ENCODE measurements around the gene CAPZA2.
"Not testable (repeated sequence)": the region's sequence is repeated elsewhere in the genome, so short reads cannot be mapped to it uniquely, and the experiment has no call there.

Gene CAPZA2

DNA sequence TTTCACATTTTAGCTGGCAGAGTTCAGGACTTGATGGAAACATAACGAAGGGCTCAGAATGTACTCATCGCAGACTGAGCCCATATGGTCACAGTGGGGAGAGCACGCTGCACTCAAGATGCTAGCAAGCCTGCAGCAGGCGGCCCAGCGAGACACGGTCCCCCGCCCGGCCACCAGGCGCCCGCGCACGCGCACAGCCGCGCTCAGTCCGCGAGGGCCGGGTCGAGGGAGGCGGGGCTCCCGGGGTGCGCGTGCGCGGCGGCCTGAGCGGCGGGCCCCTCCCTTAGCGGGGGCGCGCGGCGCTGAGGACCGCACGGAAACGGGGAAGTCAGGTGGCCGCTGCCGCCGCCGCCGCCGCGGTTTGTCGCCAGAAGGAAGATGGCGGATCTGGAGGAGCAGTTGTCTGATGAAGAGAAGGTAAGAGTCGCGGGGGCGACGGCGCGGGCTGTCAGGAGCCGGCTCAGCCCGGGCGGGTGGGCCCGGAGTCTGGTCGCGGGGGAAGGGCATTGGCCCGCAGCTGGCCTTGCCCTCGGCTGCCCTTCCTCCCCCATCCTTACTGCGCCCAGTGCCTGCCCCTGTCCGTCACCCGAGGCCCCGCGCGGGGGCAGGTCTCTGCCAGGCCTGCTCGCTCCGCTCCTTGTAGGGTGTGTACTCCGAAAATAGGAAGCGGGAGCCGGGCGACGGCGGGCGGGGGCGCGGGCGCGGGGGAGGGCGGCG, at the start of gene CAPZA2:
CAPZA2 (plus strand) TSS at position 354 of the 717 bp plus-strand sequence; CDS start at position 379, 25 bp downstream.
- peak; percentile 88 for DNase-seq

DNA sequence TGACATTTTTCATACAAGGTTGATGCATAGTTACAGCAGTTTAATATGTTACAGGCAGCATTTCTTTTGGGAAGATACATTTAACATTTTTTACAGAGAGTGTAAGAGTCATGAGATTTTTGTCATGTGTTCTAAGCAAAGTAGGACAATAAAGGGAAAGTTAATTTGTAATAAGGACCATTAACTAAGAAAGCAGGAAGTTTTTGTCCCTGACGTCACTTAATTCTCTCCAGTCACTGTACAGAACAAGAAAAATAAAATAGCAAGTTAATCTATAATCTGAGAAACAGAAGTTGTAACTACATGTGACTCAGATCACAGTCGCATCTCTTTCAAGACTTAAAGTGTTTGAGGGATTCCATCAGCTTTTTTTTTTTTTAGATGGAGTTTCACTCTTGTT, 49.5 kb upstream of the CAPZA2 start:
- DNase-seq = no peak

DNA sequence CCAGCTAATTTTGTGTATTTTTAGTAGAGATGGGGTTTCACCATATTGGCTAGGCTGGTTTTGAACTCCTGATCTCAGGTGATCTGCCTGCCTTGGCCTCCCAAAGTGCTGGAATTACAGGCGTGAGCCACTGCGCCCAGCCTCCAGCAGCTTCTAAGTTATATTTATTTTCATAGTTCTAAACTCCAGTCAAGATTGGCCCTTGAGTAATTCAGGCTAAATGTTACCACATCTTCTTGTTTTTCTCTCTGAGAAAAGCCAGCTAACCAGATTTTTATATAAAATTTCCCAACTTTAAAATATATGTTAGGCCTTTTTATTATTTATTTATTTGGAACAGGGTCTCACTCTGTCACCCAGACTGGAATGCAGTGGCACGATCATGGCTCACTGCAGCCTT, 49.0 kb upstream of the CAPZA2 start:
- DNase-seq = not testable (repeated sequence)

DNA sequence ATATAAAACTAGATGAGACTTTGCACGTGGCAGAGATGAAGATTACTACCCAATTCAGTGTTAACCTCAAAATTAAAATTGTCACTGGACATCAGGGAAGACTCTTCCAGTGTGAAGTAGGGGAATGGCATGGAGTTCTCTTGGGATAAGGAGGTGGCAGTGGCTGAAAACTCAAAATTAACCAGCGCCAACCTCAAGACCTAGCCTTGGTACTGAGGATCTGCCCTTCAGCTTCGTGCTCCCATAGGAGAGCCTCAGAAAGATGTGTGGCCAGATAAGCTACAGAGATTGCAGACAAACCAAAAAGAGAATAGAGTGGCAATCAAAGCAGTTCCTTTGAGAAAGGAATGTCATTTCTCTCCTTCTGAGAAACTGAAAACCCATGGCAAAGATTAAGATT, 47.3 kb upstream of the CAPZA2 start:
- no peak for DNase-seq

DNA sequence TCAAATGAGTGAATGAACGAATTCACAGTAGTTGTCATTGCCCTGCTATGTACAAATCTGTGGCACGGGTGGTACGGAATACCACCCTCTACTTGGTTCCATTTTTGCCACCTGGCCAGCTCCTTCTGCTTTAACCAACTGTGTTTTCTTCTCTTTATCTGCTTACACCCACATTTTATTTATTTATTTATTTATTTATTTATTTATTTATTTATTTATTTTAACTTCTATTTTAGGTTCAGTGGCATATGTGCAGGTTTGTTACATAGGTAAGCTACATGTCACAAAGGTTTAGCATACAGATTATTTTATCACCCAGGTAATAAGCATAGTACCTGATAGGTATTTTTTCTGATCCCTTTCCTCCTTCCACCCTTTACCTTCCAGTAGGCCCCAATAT, 42.2 kb upstream of the CAPZA2 start:
- DNase-seq = no peak

DNA sequence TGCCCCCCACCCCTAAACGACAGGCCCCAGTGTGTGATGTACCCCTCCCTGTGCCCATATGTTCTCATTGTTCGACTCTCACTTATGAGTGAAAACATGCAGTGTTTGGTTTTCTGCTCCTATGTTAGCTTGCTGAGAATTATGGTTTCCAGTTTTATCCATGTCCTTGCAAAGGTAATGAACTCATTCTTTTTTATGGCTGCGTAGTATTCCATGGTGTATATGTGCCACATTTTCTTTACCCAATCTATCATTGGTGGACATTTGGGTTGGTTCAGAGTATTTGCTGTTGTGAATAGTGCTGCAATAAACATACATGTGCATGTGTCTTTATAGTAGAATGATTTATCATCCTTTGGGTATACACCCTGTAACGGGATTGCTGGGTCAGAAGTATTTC, 40.7 kb upstream of the CAPZA2 start:
- not testable (repeated sequence) for DNase-seq

DNA sequence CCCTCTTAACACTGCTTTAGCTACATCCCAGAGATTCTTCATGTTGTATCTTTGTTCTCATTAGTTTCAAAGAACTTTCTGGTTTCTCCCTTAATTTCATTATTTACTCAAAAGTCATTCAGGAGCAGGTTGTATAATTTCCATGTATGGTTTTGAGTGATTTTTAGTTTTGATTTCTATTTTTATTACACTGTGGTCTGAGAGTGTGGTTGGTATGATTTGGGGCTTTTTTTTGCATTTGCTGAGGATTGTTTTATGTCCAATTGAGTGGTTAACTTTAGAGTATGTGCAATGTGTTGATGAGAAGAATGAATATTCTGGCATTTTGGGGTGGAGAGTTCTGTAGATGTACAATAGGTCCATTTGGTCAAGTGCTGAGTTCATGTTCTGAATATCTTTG, 37.9 kb upstream of the CAPZA2 start:
- DNase-seq = no peak

DNA sequence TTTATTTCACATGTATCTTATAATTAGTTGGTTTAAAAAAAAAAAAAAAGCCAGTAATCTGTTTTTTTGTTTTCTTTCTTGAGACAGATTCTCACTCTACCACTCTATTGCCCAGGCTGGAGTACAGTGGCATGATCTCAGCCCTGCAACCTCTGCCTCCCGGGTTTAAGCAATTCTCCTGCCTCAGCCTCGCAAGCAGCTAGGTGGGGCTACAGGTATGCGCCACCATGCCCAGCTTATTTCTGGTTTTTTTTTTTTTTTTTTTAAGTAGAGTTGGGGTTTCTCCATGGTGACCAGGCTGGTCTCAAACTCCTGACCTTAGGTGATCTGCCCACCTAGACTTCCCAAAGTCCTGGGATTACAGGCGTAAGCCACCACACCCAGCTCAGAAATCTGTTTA, 34.1 kb upstream of the CAPZA2 start:
- DNase-seq = no peak

DNA sequence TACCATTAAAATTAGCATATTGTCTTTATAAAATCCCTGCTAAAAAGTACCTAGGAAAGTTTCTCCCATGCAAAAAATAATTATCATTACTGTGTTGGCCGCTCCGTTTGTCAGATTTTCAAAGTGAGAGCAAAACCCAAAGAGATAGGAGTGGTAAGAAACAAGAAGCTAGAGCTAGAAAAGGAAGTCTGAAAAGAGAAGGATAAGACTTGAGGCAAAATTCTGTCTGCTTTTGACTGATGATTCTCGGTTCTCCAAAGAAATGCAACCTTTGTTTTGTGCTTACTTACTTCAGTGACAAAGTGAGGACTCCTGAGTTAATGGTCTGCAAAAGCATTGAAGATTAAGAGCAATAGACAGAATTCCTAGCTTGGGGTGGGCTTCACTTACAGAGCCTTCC, 33.3 kb upstream of the CAPZA2 start:
- DNase-seq = no peak

DNA sequence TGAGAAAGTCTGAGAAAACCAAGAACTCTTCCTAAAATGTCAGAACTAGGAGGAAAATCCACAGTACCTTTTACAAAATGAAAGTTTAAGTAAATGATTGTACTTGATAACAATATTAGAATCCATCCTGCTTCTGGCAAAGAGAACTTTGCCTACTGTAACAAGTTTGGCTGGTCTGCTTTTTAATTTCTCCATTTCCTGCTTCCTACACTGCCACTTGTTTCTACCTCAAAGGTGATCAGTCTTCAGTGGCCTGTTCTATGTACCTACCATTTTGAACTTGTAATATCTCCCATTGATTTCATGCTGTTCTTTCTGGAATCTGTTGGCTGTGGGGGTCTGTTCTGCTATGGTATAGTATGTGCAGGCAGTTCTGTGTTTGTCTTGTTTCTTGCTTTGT, 32.9 kb upstream of the CAPZA2 start:
- DNase-seq = no peak

DNA sequence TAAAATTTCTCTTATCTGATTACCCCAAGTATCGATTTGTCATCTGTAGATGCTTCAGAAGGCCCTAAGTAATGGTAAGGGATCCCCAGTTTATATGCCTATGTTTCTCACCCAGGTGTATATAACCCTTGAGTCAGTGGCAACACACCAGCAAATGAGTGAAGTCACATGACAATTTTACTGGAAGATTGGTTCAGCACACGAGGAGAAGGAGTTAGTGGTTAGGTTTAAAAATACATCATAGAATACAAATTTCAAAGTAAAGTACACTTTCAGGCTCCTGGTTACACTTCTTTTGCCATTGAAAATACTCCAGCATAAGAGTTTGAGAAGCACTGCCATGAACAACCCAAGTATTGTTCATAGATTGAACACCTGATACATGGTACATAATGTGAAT, 29.7 kb upstream of the CAPZA2 start:
- no peak for DNase-seq

DNA sequence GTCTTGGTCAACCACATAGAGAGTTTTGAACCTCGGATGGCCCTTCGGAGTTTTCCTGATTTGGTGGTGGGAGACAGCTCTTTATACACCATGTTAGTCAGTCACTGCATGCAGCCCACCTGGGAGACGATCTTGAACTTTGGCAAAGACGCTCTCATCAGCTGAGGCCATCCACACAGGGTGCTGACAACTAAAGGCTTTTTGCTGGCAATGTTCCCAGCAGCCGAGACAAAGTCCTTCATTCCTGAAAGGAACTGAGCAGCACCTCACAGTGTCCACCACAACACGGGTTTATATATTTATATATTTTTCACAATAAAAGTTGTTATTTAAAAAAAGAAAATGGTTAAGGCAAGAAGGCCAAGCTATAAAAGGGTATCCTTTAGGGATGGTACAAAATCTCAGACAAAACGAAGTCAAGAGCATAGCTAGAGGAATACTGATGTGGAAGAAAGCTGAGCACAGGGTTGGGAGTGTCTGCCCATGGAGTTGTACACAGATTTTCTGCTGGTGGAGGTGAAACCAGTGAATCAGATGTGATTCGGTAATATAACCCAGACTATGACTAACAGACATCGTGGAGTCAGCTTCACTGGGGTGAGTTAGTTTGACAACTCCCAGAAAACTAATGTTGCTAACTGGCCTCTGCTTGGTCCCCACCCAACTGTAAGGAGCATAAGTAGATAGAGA, 27.4 kb upstream of the CAPZA2 start:
- DNase-seq = no peak

DNA sequence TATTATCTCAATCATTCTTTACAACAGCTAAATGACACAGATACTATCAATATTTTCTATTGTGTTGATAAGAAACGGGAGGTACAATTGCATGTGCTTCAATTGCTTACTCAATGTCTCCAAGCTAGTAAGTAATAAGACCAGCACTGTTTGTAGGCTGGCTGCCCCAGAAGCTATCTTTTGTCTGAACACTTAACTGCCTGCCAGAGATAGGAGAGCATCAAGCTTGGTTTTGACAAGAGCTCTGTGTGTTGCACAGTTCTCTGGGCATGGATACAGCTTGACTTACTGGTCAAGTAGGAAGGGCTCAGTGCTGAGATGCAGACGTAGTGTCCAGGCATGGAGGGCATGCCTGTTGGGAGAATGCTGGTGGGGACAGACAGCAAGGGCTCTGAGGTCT, 26.3 kb upstream of the CAPZA2 start:
- no peak for DNase-seq

DNA sequence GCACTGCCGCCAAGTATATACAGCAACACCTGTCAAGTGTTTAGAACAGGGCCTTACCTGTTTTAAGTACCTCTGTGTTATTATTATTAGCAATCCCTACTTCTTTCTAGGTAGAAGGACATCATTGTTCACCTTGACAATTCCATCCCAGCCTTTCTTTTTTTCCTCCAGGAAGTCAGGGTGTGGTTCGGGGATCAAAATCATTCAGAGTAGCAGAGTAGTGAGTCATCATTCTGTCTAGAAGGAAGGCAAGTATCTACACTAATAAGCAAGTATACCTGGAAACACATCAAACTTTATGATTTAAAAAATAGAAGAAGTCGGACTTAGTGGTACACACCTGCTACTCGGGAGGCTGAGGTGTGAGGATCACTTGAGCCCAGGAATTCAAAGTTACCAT, 25.5 kb upstream of the CAPZA2 start:
- no peak for DNase-seq

DNA sequence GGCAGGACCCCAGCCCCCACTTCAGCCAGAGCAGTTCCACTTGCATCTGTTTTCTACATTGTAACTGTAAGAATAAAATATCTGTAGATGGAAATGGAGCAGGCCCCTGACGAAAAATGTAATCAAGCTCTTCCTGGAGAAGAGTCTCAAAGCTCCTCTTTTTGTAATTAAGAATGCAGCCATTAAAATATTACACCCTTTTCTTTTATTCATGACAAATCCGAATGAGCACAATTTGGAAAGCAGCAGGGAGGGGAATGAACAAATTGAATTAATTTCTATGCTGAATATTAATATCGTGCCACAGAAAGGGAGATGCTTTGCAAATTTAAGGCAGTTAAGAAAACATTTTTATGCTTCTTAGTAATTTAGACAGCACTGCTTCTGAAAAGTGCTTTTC, 24.8 kb upstream of the CAPZA2 start:
- no peak for DNase-seq

DNA sequence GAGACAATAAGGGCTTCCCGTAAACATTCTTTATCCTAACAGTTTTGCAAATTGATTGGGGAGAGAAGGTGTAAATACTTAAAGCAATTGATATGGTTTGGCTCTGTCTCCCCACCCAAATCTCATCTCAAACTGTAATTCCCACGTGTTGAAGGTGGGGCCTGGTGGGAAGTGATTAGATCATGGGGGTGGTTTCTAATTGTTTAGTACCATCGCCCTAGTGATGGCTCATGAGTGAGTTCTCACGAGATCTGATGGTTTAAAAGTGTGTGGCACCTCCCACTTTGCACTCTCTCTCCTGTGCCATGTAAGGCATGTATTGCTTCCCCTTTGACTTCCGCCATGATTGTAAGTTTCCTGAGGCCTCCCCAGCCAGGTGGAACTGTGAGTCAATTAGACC, 22.1 kb upstream of the CAPZA2 start:
- no peak for DNase-seq

DNA sequence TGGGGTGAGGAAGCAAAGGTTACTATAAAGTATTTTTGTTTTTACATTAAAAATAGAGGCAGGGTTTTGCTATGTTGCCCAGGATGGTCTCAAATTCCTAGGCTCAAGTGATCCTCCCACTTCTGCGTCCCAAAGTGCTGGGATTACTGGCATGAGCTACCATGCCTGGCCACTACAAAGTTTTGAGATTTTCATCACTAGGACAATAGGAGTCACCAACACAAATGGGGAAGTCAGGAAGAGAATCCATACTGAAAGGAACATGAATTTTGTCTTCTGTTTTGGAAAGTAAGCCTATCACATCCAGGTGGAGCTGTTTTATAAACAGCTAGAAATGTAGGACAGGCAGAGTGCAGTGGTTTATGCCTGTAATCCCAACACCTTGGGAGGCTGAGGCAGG, 20.0 kb upstream of the CAPZA2 start:
- DNase-seq = no peak

DNA sequence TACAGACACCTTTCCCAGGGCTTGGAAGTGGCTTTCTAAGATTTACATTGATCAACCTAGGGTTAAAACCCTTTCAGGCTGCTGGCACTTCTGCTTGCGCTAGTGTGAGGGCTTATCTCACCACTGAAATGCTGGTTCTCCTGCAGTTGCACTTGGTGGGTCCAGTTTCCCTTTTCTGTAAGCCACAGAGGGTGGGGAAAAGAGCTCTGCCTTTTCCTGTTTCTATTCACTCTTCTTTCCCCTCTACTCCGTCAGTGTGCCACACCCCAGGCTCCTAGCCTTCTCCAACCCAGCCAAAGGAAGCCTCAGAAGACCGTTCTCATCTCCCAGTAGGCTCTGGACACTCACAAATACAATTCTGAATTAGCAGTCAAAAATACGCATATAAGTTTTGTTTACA, 19.0 kb upstream of the CAPZA2 start:
- no peak for DNase-seq

DNA sequence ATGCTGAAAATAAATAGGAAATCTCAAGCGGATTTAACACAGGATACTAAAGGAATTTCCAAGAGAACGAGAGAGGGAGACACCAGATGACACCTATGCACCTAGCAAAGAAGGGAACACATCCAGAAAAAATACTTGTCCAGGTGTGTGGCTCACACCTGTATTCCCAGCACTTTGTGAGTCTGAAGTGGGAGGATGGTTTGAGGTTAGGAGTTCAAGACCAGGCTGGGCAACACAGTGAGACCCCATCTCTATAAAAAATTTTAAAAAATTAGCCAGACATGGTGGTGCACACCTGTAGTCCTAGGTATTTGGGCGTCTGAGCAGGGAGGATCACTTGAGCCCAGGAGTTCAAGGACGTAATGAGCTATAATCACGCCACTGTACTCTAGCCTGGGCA, 11.2 kb upstream of the CAPZA2 start:
- no peak for DNase-seq

DNA sequence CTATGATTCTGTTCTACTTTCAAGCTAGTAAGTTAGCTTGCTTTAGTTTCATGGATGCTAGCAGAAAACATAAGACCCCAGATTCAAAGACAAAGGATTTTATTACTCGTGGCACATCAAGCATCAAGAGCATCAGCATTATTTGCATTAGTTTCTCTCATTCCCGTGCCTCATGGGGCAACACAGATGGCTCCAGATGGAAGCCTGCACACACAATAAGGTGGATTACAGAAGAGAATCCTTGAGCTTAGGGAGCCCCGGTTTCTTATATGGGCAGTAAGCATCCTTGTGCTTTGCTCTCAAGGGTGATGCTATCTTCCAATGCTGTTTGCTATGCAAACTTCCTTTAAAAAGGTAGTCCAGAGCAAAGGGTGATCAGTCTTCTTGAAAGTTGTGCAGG, 10.7 kb upstream of the CAPZA2 start:
- peak; percentile 5 for DNase-seq

DNA sequence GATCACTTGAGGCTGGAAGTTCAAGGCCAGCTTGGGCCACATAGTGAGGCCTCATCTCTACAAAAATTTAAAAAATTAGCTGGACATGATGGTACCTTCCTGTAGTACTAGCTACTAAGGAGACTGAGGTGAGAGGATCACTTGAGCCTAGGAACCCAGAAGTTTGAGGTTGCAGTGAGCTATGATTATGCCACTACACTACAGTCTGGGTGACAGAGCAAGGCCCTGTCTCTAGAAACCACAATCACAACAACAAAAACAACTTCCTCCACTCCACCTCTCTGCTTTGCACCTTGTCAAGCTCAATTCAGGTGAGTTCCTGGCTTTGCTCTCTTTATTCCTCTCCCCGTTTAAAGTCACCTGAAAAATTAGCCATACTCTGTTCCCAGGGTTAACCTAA, 8.3 kb upstream of the CAPZA2 start:
- DNase-seq = no peak

DNA sequence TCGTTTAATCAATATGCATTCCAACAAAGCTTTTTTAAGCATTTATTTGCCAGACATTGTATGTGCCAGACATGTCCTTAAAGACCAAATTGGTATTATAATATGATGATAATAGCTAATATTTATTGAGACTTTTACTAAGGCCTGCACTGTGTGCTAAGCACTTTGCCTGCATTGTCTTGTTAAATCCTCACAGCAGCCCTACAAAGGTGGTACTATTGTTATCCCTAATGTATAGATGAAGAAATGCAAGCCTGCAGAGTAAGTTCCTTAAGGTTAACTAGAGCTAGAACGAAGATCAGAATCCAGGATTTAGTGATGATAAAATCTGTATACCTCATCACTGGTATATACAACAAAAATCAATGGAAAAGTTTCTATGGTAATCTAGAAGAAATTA, 5.3 kb upstream of the CAPZA2 start:
- no peak for DNase-seq

DNA sequence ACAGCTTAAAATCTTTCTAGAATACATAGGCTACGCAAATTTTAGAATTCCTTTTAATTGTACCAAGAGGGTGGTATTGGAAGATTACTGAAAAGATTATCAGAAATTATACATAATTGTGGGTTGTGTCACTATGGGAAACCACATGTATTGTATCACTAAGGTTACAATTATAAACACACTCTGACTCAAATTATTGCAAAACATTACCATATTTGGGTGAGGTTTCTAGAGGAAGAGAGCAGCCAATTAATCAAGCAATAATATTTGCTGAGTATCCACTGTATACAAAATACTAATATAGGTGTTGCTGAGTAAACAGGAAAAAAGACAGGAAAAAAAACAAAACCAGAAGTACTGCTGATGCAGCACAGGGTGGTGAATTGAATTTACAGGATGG, 3.1 kb upstream of the CAPZA2 start:
- no peak for DNase-seq

DNA sequence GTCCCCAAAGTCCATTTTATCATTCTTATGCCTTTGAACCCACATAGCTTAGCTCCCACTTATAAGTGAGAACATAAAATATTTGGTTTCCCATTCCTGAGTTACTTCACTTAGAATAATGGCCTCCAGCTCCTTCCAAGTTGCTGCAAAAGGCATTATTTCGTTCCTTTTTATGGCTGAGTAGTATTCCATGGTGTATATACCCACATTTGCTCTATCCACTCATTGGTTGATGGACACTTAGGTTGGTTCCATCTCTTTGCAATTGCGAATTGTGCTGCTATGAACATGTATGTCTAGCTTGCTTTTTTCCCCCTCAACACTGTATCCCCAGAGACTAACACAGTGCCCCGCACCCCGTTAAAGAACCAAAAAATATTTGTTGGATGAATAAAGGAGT, 670 bp upstream of the CAPZA2 start:
- no peak for DNase-seq

All from NCI-H526 treated with DMSO at 0.1 percent for 48 hours (cell line).